Astrocyte (in vitro differentiated cells and primary cell): Measurements from ENCODE around the gene JAG2. TPM values are rescaled to one million over a fixed set of nuclear protein-coding genes. Genes with fewer than 3 reads are reported as not detected.

Experiments used
- DNase-seq: peaks from one replicate; pipeline ENCODE4 v3.0.0-alpha.2; 2010; ENCODE audit warnings: low read depth
- FAIRE-seq: peaks from 2 replicates; lab custom pipeline; 2011; peaks lifted over from hg19 to GRCh38; lab: Jason Lieb, UNC
- H2AFZ ChIP-seq: 2 replicates; pipeline ENCODE4 v1.6.0; 2012; ENCODE audit warnings: low read depth, low read length, inconsistent platforms
- H3K27ac ChIP-seq: 2 replicates; pipeline ENCODE4 v1.5.1; 2011; ENCODE audit warnings: low read depth, low read length, inconsistent platforms
- H3K27me3 ChIP-seq: 2 replicates; pipeline ENCODE4 v1.6.0; 2011; ENCODE audit warnings: low read length, inconsistent platforms; ENCODE audit not compliant: insufficient read depth
- H3K36me3 ChIP-seq: 2 replicates; pipeline ENCODE4 v1.5.1; 2011; ENCODE audit warnings: low read length, inconsistent platforms; ENCODE audit not compliant: insufficient read depth
- H3K4me1 ChIP-seq: 2 replicates; pipeline ENCODE4 v1.5.1; 2011; ENCODE audit warnings: low read length, inconsistent platforms; ENCODE audit not compliant: insufficient read depth
- H3K4me2 ChIP-seq: 2 replicates; pipeline ENCODE4 v1.6.0; 2012; ENCODE audit warnings: low read length, inconsistent platforms
- H3K4me3 ChIP-seq: 2 replicates; pipeline ENCODE4 v1.5.1; 2011; ENCODE audit warnings: low read depth, mild to moderate bottlenecking, low read length, inconsistent platforms; ENCODE audit not compliant: insufficient read depth
- H3K79me2 ChIP-seq: 2 replicates; pipeline ENCODE4 v1.6.0; 2012; ENCODE audit warnings: mild to moderate bottlenecking, low read length, inconsistent platforms; ENCODE audit not compliant: insufficient read depth
- H3K9ac ChIP-seq: 2 replicates; pipeline ENCODE4 v1.6.0; 2012; ENCODE audit warnings: mild to moderate bottlenecking, low read length, inconsistent platforms
- H3K9me3 ChIP-seq: 2 replicates; pipeline ENCODE4 v1.5.1; 2012; ENCODE audit warnings: low read depth, mild to moderate bottlenecking, low read length, inconsistent platforms; ENCODE audit not compliant: insufficient read depth
- H4K20me1 ChIP-seq: 2 replicates; pipeline ENCODE4 v1.6.0; 2012; ENCODE audit warnings: low read length, inconsistent platforms; ENCODE audit not compliant: insufficient read depth
- H3K27ac Mint-ChIP-seq: one replicate; pipeline ENCODE4 v1.8.0; 2021; ENCODE audit warnings: mild to moderate bottlenecking, mixed read lengths; ENCODE audit not compliant: unreplicated experiment
- H3K27me3 Mint-ChIP-seq: one replicate; pipeline ENCODE4 v1.8.0; 2021; ENCODE audit warnings: low read depth, mixed read lengths; ENCODE audit not compliant: unreplicated experiment
- H3K36me3 Mint-ChIP-seq: one replicate; pipeline ENCODE4 v1.8.0; 2021; ENCODE audit warnings: low read depth, mixed read lengths; ENCODE audit not compliant: unreplicated experiment
- H3K4me1 Mint-ChIP-seq: one replicate; pipeline ENCODE4 v1.8.0; 2021; ENCODE audit warnings: low read depth, mixed read lengths; ENCODE audit not compliant: unreplicated experiment
- H3K4me3 Mint-ChIP-seq: one replicate; pipeline ENCODE4 v1.8.0; 2021; ENCODE audit warnings: mild to moderate bottlenecking, moderate library complexity, mixed read lengths; ENCODE audit not compliant: unreplicated experiment
- H3K9me3 Mint-ChIP-seq: one replicate; pipeline ENCODE4 v1.8.0; 2021; ENCODE audit warnings: mild to moderate bottlenecking, mixed read lengths; ENCODE audit not compliant: unreplicated experiment
- CTCF ChIP-seq: IDR thresholded peaks from 2 replicates; pipeline ENCODE4 v1.5.1; 2011; ENCODE audit warnings: low read depth, mild to moderate bottlenecking, inconsistent platforms, low read length, moderate library complexity; ENCODE audit not compliant: insufficient read depth
- EZH2 ChIP-seq: IDR thresholded peaks from 2 replicates; pipeline ENCODE4 v1.6.1; 2012; ENCODE audit warnings: mild to moderate bottlenecking, low read length, inconsistent platforms; ENCODE audit not compliant: insufficient read depth
- total RNA-seq: library from RNA; stranded (reverse); gene quantifications from 2 replicates; pipeline ENCODE4 v1.2.1, GENCODE V29; 2021

Gene JAG2
- total RNA-seq, 1 donor from 2014 or later = 6.6 TPM

GRCh38 chr14:105138021-105138541 is 30.5 kb downstream of the JAG2 start:
- peaks cover 4% of the 10 kb centered on the region for H3K27me3 ChIP-seq
- no peak overlapping the region for H3K9ac ChIP-seq
- peaks cover 9% of the 10 kb centered on the region for H3K9me3 Mint-ChIP-seq
- no peak for FAIRE-seq
- no peaks in the 10 kb centered on the region for H4K20me1 ChIP-seq
- no peak overlapping the region for H3K4me2 ChIP-seq
- no peaks in the 10 kb centered on the region for H3K4me1 ChIP-seq
- no peaks in the 10 kb centered on the region for H3K79me2 ChIP-seq
- peaks cover 11% of the 10 kb centered on the region for H3K36me3 Mint-ChIP-seq
- H3K27ac ChIP-seq = no peak overlapping the region
- no peaks in the 10 kb centered on the region for H3K36me3 ChIP-seq
- H3K4me3 Mint-ChIP-seq = no peak overlapping the region
- no peak overlapping the region for H2AFZ ChIP-seq
- H3K27me3 Mint-ChIP-seq = peaks cover 2% of the 10 kb centered on the region
- H3K27ac Mint-ChIP-seq = no peak overlapping the region
- no peak overlapping the region for H3K4me3 ChIP-seq
- peaks cover 12% of the 10 kb centered on the region for H3K9me3 ChIP-seq
- no peaks in the 10 kb centered on the region for H3K4me1 Mint-ChIP-seq
- DNase-seq = no peak
- TF ChIP-seq EZH2 (no peak), CTCF (no peak)

GRCh38 chr14:105137481-105138020 is 31.0 kb downstream of the JAG2 start:
- Histone ChIP-seq H3K27me3 (peaks cover 8% of the 10 kb centered on the region), H3K9me3 (peaks cover 12% of the 10 kb centered on the region), H2AFZ (no peak overlapping the region), H3K4me2 (no peak overlapping the region), H3K27ac (no peak overlapping the region), H3K79me2 (no peaks in the 10 kb centered on the region), H3K4me1 (no peaks in the 10 kb centered on the region), H4K20me1 (no peaks in the 10 kb centered on the region), H3K9ac (no peak overlapping the region), H3K36me3 (no peaks in the 10 kb centered on the region), H3K4me3 (no peak overlapping the region)
- peaks cover 4% of the 10 kb centered on the region for H3K27me3 Mint-ChIP-seq
- DNase-seq (no peak), FAIRE-seq (no peak)
- TF ChIP-seq CTCF = no peak
- TF ChIP-seq EZH2 = no peak
- no peak overlapping the region for H3K4me3 Mint-ChIP-seq
- H3K27ac Mint-ChIP-seq = no peak overlapping the region
- peaks cover 9% of the 10 kb centered on the region for H3K9me3 Mint-ChIP-seq
- H3K36me3 Mint-ChIP-seq = peaks cover 11% of the 10 kb centered on the region
- H3K4me1 Mint-ChIP-seq = no peaks in the 10 kb centered on the region
